Common myeloid progenitor, CD34-positive (primary cell): ENCODE measurements around the gene CNFN.

Source experiments
- CTCF ChIA-PET: fragments of 350-600 bp; sonication (Branson Sonifier 250); formaldehyde crosslinking; loops from one replicate; lab custom pipeline; 2021; ENCODE audit warnings: antibody characterized with exemption; lab: Charles Lee
- POLR2A ChIA-PET: fragments of 350-600 bp; sonication (Branson Sonifier 250); formaldehyde crosslinking; loops from one replicate; lab custom pipeline; 2021; ENCODE audit warnings: antibody characterized with exemption; lab: Charles Lee
- DNase-seq, 3 donors: peaks; one replicate each; pipeline versions ENCODE4 v3.0.0 to v3.0.0-alpha.2; 2013
- H3K27ac ChIP-seq, 2 experiments: 1 replicate in 1 of 2; 2 replicates in 1 of 2; pipeline ENCODE4 v1.7.0; 2013; ENCODE audit warnings: inconsistent platforms in 2 of 2, low read length in 2 of 2, mild to moderate bottlenecking in 2 of 2, low read depth in 1 of 2, moderate library complexity in 1 of 2; ENCODE audit not compliant: severe bottlenecking in 2 of 2, insufficient read depth in 1 of 2, poor library complexity in 1 of 2
- H3K27me3 ChIP-seq, 5 experiments: replicated peaks in 2 of 5; 1 replicate in 3 of 5; 2 replicates in 2 of 5; pipeline versions ENCODE4 v1.6.1 to v1.7.0; 2013; ENCODE audit warnings: low read length in 4 of 5, mild to moderate bottlenecking in 2 of 5, moderate library complexity in 2 of 5, inconsistent platforms in 1 of 5; ENCODE audit not compliant: insufficient read depth in 5 of 5, control insufficient read depth in 4 of 5
- H3K36me3 ChIP-seq, 4 experiments: 1 replicate in 2 of 4; 2 replicates in 2 of 4; pipeline versions ENCODE4 v1.6.1 to v1.7.0; 2013; ENCODE audit warnings: low read length in 3 of 4, control low read depth in 1 of 4, mild to moderate bottlenecking in 1 of 4; ENCODE audit not compliant: control insufficient read depth in 4 of 4, insufficient read depth in 4 of 4
- H3K4me1 ChIP-seq, 4 experiments: 1 replicate in 3 of 4; 2 replicates in 1 of 4; pipeline versions ENCODE4 v1.6.1 to v1.7.1; 2013; ENCODE audit warnings: low read length in 3 of 4, mild to moderate bottlenecking in 3 of 4, control low read depth in 1 of 4, inconsistent platforms in 1 of 4, moderate library complexity in 1 of 4; ENCODE audit not compliant: control insufficient read depth in 4 of 4, insufficient read depth in 4 of 4; ENCODE audit errors: control extremely low read depth in 1 of 4
- H3K4me3 ChIP-seq, 7 experiments: 1 replicate in 4 of 7; 2 replicates in 3 of 7; pipeline versions ENCODE4 v1.5.1 to v1.7.0; 2013; ENCODE audit warnings: mild to moderate bottlenecking in 7 of 7, low read length in 6 of 7, moderate library complexity in 6 of 7, inconsistent platforms in 2 of 7, low read depth in 2 of 7, control low read depth in 1 of 7; ENCODE audit not compliant: insufficient read depth in 4 of 7, control insufficient read depth in 1 of 7; ENCODE audit errors: extremely low read depth in 1 of 7
- H3K9me3 ChIP-seq, 5 experiments: 1 replicate in 4 of 5; 2 replicates in 1 of 5; pipeline versions ENCODE4 v1.6.1 to v1.7.1; 2013; ENCODE audit warnings: low read length in 4 of 5, mild to moderate bottlenecking in 2 of 5, inconsistent platforms in 1 of 5, low read depth in 1 of 5, moderate library complexity in 1 of 5; ENCODE audit not compliant: control insufficient read depth in 4 of 5, insufficient read depth in 2 of 5; ENCODE audit errors: control extremely low read depth in 1 of 5
- WGBS: methylation state at CpG from one replicate; pipeline ENCODE4 v1.1.5; 2013; ENCODE audit not compliant: insufficient coverage; 5-methylcytosine and 5-hydroxymethylcytosine counted together

Gene CNFN

DNA sequence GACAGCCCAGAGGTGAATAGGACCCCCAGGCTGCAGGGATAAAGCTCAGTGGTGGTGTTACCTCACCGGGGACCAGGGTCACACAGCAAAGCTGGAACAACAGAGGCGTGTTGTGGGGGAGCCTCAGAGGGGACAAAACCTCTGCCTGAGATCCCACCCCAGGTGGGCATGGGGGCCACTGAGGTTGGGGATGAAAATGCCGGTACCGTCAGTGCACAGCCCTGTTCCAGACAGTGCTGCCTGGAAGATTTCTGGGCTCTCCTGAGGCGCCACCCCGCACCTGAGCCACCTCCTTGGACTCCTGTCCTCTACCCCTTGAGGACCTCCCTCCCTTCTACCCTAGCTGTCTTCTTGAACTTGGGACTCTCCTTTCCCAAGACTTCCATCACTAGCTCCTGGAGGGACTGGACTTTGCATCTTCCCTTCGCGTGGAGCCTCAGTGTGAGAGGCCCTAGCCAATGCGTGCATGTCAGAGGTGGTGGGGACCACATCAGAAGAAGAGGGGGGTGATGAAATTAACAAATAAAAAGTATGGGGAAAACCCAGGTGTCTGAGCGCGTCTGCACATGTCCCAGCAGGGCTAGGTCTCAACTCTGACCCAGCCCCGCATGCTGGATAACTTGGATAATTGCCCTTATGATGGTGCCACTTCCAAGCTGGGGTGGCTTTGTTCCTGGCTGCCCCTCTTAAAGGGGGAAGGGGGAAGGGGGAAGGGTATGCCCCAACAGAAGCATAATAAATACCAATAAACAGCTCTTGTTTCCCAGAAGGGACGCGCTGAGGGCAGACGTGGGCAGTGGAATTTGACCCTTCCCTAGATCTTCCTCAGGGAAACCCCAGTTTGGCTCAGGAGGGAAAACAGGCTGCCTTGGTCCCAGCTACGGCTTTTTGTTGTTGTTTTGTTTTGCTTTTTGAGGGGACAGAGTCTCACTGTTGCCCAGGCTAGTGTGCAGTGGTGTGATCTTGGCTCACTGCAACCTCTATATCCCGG lies 11.6 kb downstream of the CNFN start:
- Histone ChIP-seq H3K4me1 (no peaks in the 10 kb centered on the region), H3K4me3 (no peak overlapping the region), H3K9me3 (no peaks in the 10 kb centered on the region), H3K27me3 (peaks cover 0 to 13% (median 2%) of the 10 kb centered on the region in 5 experiments), H3K36me3 (peaks cover 0 to 21% (median 11%) of the 10 kb centered on the region in 4 experiments), H3K27ac (no peak overlapping the region)
- POLR2A ChIA-PET: no interaction called here
- CTCF ChIA-PET: interaction anchor here (0.8 kb wide), 1 partner anchor 13 kb away, joined by 3 read pairs; no protein-coding TSS in a partner anchor
- no peak for DNase-seq
- 90% methylated on average over 15 of the region's 17 CpGs for WGBS

GRCh38 chr19:42376177-42376555 lies 13.9 kb downstream of the CNFN start:
- Histone ChIP-seq H3K4me1 (no peaks in the 10 kb centered on the region), H3K4me3 (no peak overlapping the region), H3K36me3 (peaks cover 0 to 26% (median 15%) of the 10 kb centered on the region in 4 experiments), H3K27ac (no peak overlapping the region), H3K9me3 (no peaks in the 10 kb centered on the region), H3K27me3 (peaks cover 0 to 5% (median 0%) of the 10 kb centered on the region in 5 experiments)
- CTCF ChIA-PET: no interaction called here
- DNase-seq: no peak
- WGBS: 97% methylated on average over 15 of the region's 17 CpGs
- POLR2A ChIA-PET: no interaction called here

- no peak for DNase-seq
- CTCF ChIA-PET: no interaction called here
- no peaks in the 10 kb centered on the region for H3K9me3 ChIP-seq
- peaks cover 0 to 29% (median 18%) of the 10 kb centered on the region in 4 experiments for H3K36me3 ChIP-seq
- H3K27ac ChIP-seq: no peak overlapping the region
- peaks cover 0 to 5% (median 0%) of the 10 kb centered on the region in 5 experiments for H3K27me3 ChIP-seq
- H3K4me3 ChIP-seq: no peak overlapping the region
- POLR2A ChIA-PET: no interaction called here
- no peaks in the 10 kb centered on the region for H3K4me1 ChIP-seq
- 98% methylated on average over 45 of the region's 54 CpGs for WGBS
Observed at GRCh38 chr19:42375415-42376176, 14.5 kb downstream of the CNFN start.

- Histone ChIP-seq H3K36me3 (peaks cover 0 to 29% (median 19%) of the 10 kb centered on the region in 4 experiments), H3K4me1 (no peaks in the 10 kb centered on the region), H3K9me3 (no peaks in the 10 kb centered on the region), H3K27ac (no peak overlapping the region), H3K27me3 (no peaks in the 10 kb centered on the region), H3K4me3 (no peak overlapping the region)
- WGBS: 98% methylated on average over 10 of the region's 11 CpGs
- DNase-seq: no peak
- POLR2A ChIA-PET: no interaction called here
- CTCF ChIA-PET: no interaction called here
Observed at GRCh38 chr19:42374826-42375376, 15.2 kb downstream of the CNFN start.

DNA sequence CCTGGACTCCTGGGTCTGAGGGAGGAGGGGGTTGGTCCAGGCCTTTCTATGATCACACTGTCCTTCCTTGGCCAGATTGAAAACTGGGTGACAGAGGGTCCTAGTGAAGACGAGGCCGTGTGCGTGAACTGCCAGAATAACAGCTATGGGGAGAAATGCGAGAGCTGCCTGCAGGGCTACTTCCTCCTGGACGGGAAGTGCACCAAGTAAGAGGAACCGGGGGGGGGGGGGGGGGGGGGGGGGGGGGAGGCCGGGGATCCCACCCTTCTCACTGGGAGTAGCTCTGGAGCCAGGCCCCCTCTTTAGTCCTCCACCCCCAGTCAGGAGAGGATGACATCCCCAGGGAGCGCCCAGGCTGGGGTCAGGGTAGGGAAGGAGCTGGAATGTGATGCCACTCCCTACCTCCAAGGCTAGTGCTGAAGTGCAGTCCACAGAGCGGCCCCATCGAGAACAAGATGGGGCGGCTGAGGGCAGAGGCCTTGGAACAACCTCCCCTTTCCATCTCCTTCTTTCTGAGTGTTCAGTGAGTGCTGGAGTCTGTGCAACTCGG lies 19.4 kb downstream of the CNFN start:
- Histone ChIP-seq H3K27ac (no peak overlapping the region), H3K27me3 (no peaks in the 10 kb centered on the region), H3K36me3 (peaks cover 0 to 28% (median 20%) of the 10 kb centered on the region in 4 experiments), H3K9me3 (no peaks in the 10 kb centered on the region), H3K4me3 (no peak overlapping the region), H3K4me1 (no peaks in the 10 kb centered on the region)
- POLR2A ChIA-PET: no interaction called here
- CTCF ChIA-PET: interaction anchor here (1.2 to 1.5 kb wide), 2 partner anchors 16 to 21 kb away, joined by 3 to 5 read pairs; no protein-coding TSS in a partner anchor
- 97% methylated on average over 4 of the region's 12 CpGs for WGBS
- peak in 1 of 3 donors; percentile 33 for DNase-seq

DNA sequence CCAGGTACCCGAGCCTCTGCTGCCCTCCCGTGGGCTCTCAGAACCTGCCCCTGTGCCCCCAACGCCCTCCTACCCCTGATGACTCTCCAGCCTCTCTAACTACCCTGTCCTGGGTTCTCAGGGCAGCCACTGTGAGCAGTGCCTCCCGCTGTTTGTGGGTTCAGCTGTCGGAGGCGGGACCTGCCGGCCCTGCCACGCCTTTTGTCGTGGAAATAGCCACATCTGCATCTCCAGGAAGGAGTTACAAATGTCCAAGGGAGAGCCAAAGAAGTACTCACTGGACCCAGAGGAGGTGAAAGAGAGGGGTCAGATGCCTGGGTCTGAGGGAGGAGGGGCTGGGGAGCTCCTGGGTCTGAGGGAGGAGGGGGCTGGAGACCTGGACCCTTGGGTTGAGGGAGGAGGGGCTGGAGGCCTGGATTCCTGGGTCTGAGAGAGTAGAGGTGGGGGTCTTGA lies 20.0 kb downstream of the CNFN start:
- POLR2A ChIA-PET: no interaction called here
- peaks cover 0 to 23% (median 18%) of the 10 kb centered on the region in 4 experiments for H3K36me3 ChIP-seq

More for the DNA sequence above, 20.0 kb downstream of the CNFN start:
- no peak overlapping the region for H3K27ac ChIP-seq
- no peaks in the 10 kb centered on the region for H3K9me3 ChIP-seq
- WGBS: 93% methylated on average over 9 of the region's 9 CpGs
- no peaks in the 10 kb centered on the region for H3K4me1 ChIP-seq
- CTCF ChIA-PET: interaction anchor here (1.5 kb wide), 1 partner anchor 16 kb away, joined by 5 read pairs; no protein-coding TSS in a partner anchor
- DNase-seq: no peak
- H3K4me3 ChIP-seq: no peak overlapping the region
- no peaks in the 10 kb centered on the region for H3K27me3 ChIP-seq
